Measurements from ENCODE around the gene NXT1.

DNA sequence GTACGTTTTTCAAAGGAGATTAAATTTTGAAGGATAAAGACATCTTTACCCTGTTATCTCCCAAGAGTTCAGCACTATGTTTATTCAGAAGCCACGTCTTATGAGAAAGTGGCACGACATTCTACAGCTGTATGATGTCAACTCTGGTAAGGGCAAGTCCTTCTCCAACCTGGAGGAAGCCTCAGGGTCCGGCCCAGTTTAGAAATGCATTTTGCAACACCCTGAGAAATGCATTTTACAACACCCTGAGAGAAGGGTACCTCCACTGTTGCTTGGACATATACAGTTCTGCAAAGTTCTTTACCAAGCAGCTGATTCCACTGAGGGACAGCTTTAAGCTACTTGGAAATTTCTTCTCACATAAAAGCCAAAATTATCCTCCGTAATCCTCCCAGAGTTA lies 53.2 kb downstream of the NXT1 start:
- TF ChIP-seq EP300 (IDR thresholded peaks at IDR 0.05; ENCODE audit: low read depth) = no peak
- TF ChIP-seq, protein P1, sequence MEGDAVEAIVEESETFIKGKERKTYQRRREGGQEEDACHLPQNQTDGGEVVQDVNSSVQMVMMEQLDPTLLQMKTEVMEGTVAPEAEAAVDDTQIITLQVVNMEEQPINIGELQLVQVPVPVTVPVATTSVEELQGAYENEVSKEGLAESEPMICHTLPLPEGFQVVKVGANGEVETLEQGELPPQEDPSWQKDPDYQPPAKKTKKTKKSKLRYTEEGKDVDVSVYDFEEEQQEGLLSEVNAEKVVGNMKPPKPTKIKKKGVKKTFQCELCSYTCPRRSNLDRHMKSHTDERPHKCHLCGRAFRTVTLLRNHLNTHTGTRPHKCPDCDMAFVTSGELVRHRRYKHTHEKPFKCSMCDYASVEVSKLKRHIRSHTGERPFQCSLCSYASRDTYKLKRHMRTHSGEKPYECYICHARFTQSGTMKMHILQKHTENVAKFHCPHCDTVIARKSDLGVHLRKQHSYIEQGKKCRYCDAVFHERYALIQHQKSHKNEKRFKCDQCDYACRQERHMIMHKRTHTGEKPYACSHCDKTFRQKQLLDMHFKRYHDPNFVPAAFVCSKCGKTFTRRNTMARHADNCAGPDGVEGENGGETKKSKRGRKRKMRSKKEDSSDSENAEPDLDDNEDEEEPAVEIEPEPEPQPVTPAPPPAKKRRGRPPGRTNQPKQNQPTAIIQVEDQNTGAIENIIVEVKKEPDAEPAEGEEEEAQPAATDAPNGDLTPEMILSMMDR (IDR thresholded peaks at IDR 0.05) = no peak

Measured in transverse colon (tissue), 3 donors.